ENCODE measurements around the gene AGPAT3.
A peak's percentile ranks its signal among the peaks of the same experiment; 100 is the strongest.

AGPAT3 gene

DNA sequence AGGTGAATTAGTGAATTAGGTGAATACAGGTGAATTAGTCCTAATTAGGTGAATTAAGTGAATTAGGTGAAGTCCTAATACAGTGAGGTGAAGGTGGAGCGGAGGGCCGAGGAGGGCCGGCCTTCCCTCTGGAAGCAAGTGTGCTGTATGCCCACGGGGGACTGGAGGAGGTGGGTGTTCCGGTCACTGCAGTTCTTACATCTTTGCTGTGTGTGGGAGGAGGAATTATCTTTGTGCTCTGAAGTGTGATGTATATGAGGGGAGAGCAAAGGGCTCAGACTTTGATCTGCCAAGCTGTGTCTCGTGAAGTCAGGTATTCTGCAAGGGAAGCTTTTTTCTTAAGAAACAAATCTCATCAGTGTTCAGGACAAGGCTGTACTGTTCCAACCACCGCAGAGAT lies 45.4 kb downstream of the AGPAT3 start:
- DNase-seq = no peak

DNA sequence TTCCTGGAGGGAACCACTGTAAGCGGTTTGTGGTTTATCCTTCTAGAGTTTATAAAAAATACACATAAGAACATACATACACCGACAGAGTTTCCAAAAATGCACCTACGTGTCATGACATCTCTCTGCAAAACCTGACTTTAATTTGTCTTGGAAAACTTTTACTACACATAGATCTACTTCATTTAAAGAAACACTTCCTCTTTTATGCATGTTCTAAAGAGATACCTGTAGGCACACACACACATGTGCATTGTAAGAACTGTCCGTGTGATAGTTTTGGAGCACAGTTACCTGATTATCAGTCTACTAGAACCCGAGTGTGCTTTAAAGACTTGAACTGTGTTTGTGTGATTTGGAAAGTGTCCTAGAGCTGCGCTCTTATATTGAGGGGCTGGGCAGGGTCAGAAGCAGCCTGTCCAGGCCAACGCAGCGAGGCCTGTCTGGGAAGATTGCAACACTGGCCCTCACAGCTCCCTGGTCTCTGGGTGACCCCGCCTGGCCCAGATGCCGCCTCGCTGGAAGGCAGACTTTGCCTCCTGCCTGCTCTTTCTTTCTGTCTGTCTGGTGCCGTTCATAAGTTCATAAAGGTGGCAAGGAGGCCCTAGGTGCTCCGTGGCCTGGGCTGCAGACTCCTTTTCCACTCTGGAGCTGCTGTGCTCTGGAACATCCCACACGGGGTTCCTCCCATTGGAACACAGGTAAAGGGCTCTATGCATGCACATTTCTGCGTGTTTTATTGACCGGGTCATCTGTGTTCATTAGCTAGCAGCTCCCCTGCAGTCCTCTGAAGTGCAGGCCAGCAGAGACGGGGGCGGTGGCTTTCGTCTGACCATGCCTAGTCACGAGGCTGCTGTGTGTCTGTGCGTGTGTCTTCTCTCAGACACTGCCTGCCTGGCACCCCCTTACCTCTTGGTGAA lies 46.3 kb downstream of the AGPAT3 start:
- no peak for DNase-seq

DNA sequence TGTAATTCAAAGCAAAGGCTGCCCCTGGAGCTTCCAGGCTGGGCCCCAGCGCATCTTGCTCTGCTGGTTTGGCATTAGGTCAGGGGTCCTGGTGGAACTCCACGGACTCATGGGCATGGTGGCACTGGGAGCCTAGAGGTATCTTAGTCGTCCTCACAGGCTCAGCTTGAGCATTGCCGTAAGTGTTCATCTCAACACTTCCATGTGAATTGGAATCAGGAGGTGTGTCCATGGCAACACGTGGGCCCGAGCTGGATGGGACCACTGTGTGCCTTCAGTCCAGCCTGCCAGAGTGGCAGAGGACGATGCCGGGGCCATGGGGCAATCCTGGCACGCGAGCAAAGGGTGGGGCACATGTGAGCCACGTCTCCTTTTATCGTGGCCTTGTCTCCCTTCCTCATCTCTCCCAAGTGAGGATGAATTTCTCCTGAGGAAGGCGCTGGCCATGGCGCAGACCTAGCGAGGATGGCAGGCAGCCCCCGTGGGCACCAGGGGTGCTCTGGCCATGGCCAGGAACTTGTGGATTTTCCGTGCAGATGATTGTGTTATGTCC lies 47.0 kb downstream of the AGPAT3 start:
- no peak for DNase-seq

DNA sequence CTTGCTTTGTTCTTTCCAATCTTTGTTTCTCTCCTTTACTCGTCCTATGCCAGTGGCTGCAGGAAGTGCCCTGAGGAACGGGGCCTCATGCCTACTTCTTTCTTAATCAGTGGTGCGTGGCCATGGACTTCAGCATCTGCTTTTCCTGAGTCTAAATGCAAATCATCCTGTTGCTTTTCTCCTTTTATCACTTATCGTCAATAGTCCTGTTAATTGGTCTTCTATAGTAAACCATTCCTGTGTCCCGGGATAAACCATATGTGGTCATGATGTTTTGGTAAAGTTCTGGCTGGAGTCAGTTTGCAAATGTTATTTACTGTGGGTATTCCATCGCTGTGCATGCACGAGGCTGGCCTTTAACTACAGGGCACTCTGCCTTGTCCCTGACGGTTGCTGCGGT lies 47.5 kb downstream of the AGPAT3 start:
- DNase-seq = no peak

DNA sequence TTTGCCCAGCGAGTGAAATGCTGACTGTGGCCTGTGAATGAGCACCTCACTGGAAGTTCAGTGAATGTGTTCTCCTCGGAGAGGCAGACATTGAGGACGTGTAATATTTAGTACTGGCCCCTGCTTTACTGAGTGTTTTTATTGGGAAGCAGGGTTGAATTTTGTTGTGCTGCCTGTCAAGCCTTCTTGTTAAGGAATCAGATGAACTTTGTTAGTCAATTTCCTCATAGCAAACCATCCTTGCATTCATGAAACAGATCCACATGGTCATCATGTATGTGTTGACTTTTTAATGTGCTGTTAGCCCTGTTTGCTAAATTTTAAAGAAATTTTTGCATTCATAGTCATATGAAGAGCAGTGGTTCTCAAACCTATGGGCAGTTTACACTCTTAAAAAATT lies 47.9 kb downstream of the AGPAT3 start:
- DNase-seq = no peak

DNA sequence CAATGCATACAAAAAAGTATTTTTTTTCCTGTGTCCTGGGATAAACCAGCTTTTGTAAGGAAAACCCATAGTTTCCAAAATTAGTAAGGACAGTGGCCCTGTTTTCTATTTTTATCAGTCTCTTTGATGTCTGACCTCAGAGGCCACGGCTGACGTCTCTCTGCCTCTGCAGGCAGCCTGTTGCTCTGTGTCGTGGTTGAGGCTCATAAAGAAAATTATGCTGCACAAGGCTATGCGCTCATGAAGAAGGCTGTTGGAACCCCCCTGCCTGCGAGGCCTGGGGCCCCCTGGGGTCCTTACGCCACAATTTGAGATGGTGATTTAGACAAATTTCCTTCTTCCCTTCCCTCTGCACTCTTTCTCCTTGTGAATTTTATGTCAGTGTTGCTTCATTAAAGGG lies 48.9 kb downstream of the AGPAT3 start:
- no peak for DNase-seq

DNA sequence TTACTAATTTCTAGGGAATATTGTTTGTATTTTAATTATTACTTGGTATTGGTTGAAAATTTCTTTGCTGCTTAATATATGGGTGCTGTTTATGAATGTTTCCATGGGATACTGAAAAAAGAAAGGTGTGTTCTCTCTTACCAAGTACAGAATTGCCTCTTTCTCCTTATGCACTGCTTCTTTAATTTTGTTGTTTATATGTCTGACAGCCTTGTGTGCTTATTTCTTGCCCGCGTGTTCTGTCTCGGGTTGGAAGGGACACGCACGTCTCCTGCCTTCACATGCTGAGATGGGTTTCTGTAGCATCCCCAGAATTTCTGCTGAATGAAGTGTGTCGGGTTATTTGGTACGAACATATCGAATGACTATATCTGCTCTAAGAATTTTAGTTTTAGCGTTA lies 51.1 kb downstream of the AGPAT3 start:
- no peak for DNase-seq

DNA sequence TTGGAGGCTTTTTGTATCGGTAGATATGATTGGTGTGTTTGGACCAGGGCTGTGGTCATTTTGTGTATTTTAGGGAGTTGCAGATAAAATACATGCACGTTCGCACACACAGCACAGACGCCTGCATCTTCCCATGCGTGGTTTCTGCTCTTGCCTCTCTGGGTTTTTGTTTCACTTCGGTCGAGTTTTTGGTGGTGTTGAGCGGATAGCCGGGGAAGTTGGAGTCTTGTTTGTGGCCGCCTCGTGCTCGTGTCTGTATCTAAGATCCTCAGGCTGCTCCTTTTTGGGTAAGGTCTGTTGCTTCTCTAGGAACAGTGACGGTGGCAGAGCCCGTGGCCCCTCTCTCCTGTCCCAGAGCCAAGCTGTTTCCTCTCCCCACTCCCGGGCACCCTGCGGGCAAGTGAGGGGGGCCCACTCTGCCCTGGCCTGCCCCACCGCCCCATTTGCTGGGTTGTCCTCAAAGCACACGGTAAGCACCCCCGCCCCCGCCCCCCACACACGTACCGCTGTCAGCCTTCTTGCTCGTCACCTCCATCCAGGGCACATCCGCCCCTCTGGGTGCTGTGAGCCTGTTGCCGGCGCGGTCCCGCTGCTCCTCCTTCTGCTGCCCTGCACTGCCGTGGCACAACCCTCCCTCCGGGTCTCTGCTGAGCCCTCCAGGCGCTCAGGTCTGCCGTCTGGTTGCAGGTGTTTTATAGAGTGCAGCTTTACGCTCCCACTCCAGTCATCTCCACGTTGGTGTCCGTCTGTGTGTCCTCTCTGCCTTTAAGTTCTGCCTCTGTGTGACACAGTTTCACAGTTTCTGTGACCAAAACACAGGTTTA lies 51.9 kb downstream of the AGPAT3 start:
- DNase-seq = no peak

DNA sequence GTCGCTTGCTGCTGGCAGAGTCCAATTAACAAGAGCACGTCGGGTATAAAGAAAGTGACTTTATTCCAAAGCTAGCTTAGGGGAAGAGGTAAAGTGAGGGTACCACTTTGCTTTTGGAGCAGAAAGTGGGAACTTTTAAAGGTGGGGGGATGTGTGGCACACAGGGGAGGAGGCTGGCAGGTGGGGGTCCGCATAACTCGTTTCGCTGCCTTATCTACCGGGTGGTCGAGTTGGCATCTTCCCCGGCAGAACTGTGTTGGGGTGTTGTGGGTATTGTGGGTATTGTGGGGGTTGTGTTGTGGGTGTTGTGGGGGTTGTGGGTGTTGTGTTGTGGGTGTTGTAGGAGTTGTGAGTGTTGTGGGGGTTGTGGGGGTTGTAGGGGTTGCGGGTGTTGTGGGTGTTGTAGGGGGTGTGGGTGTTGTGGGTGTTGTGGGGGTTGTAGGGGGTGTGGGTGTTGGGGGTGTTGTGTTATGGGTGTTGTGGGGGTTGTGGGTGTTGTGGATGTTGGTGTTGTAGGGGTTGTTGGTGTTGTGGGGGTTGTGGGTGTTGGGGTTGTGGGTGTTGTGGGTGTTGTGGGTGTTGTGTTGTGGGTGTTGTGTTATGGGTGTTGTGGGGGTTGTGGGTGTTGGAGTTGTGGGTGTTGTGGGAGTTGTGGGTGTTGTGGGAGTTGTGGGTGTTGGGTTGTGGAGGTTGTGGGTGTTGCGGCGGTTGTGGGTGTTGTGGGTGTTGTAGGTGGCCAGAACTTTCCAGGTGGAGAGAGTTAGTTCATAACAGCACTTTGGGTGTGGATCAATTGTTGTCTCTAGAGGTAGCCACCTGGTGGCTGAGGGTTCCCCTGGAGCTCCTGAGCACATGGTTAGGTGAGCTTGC lies 52.7 kb downstream of the AGPAT3 start:
- no peak for DNase-seq

DNA sequence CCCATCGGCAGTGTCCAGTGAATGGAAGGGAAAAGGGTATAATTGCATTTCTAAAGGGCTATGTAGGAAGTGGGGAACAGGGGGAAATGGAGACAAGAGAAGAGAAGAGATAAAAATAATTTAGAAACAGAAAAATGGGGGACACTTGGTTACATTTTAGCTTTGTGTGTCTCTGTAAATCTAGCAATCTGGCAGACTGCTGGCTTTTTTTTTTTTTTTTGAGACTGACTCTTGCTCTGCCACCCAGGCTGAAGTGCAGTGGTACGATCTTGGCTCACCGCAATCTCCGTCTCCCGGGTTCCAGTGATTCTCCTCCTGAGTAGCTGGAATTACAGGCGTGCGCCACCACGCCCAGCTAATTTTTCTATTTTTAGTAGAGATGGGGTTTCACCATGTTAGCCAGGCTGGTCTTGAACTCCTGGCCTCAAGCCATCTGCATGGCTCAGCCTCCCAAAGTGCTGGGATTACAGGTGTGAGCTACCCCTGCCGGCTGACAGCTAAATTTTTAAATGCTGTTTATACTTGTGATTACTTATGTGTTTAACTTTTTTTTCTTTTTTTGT lies 53.4 kb downstream of the AGPAT3 start:
- DNase-seq = no peak

DNA sequence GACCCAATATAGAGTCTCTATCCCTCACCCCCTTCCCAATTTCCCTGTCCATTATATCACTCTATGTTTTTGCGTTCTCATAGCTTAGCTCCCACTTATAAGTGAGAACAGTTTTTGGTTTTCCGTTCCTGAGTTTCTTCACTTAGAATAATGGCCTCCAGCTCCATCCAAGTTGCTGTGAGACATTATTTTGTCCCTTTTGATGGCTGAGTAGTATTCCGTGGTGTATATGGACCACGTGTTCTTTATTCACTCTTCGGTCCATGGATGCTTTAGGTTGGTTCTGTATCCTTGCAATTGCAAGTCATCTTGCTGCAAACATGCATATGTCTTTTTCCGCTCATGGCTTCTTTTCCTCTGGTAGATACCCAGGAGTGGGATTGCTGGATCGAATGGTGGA lies 54.3 kb downstream of the AGPAT3 start:
- no peak for DNase-seq

DNA sequence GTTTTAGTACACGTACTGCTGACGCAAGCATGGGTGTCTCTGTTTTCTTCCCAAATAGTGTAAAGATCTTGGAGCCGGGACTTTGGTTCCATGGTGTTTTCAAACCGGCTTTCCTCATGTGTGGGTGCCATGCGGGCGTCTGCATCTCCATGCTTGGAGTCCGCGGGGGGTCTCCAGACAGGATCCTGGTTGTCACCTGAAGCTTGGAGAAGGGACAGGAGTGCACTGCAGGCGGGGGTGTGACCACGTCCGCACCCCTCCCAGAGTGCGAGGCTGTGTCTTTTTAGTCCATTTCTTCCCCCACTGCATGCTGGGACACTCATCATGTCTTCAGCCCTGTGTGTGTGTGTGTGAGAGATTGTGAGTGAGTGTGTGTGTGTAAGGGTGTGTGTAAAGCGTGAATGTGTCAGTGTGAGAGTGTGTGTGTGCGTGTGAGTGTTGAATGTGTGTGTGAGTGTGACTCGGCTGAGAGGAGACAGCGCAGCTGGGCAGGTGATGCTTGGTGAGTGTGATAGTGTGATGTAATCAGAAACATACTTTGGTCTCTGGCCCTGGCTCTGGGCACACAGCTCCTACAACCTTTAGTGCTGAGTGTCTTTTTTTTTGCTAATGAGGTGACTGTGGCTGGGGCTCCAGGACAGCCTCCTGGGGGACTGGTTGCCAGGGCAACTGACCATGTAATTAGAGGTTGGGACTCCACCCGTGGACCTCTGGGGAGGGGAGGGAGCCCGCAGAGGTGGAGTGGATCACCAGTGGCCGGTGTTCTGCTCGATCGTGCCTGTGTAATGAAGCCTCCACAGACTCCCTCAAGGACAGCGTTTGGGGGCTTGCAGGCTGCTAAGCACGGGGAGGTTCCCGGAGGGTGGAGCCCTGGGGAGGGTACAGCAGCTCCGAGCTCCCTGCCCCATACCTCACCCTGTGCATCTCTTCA lies 55.1 kb downstream of the AGPAT3 start:
- DNase-seq = no peak

DNA sequence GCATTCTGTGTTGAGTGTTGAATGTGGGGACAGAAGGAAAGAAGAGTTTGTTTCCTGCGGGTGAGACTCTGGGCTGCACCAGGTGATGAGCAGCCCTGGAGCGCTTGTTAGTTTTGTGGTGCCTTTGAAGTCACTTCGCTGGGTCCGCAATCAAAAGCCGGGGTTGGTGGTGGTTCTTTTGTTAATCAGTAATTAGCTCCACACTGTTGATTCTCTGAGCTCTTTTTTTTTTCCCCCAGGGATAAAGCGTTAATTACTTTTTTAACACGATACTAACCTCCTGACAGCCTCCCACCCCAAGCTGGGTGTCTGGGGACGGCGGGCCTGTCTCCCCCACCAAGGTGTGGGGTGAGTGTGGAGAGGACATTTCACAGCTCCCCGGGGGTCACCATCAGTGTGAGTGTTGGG lies 56.6 kb downstream of the AGPAT3 start:
- DNase-seq = peak; percentile 37

DNA sequence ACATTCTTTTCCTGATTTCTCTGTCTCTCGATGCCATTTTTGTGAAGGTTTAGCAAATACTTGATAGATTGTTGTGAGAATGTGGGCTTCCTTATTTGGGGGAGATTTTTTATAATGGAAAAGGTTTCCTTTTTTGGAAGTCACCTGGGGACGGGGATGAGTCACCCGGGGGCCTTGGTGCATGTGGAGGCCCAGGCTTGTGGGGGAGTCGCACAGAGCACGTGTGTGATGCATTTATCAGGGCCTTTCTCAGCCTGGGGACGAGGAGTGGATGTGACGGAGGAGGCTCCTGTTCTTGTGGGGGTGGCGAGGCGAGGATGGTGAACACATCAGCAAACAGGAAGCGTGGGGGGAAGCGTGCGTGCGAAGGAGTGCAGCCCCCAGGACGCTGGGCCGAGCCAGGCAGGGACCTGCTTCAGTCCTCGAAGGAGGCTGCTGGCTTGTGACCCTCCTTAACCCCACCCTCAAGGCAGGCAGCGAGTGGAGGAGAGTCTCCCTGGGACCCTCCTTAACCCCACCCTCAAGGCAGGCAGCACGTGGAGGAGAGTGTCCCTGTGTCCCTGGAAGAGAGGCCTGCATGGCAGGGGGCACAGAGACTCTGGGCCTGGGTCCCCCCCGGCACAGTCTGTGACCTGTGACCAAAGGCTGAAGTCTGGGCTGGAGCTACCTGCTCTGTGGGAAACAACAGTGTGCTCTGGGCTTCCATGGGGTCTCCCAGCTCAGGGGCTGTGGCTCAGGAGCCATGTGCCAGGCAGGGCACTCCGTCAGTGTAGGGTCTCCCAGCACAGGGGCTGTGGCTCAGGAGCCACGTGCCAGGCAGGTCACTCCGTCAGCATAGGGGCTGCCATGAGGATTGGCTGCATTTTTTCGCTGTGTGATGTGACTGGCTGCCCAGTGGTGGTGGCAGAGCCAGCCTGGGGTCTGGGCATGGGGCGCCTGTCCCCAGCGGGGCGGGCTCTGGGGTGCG lies 57.2 kb downstream of the AGPAT3 start:
- no peak for DNase-seq

DNA sequence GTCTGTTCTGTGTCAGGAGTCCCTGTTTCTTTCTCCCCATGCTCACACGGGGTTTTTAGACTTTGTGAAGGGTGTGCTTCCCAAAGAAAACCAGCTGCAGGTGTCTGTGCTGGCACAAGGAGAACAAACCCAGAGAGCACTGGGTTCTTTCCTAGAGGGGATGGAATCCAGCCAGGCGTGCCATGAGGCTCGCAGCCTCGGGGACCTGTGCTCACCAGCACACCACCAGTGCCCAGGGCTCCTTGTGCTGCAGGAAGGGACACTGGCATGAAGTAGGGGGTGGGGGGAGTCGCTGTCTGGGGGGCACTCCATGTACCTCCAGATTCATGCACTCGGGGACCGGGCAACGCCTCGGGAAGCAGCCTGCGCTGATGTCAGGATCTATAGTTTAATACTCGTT lies 57.9 kb downstream of the AGPAT3 start:
- no peak for DNase-seq

DNA sequence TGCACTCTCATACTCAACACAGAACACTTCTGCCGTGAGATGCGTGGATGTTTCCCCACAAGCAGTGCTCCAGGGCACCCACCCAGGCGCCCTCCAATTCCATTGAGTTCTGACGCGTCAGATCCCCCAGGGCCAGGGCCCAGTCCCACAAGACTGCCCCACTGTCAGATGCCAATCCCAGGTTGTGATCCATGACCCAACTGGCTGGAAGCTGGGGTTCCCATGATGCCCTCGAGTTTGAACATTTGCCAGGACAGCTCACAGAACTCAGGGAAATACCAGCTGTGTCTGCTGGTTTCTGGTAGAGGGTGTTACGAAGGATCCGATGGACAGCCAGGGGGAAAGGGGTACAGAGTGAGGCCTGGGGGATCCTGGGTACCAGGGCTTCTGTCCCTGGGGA lies 58.4 kb downstream of the AGPAT3 start:
- no peak for DNase-seq

DNA sequence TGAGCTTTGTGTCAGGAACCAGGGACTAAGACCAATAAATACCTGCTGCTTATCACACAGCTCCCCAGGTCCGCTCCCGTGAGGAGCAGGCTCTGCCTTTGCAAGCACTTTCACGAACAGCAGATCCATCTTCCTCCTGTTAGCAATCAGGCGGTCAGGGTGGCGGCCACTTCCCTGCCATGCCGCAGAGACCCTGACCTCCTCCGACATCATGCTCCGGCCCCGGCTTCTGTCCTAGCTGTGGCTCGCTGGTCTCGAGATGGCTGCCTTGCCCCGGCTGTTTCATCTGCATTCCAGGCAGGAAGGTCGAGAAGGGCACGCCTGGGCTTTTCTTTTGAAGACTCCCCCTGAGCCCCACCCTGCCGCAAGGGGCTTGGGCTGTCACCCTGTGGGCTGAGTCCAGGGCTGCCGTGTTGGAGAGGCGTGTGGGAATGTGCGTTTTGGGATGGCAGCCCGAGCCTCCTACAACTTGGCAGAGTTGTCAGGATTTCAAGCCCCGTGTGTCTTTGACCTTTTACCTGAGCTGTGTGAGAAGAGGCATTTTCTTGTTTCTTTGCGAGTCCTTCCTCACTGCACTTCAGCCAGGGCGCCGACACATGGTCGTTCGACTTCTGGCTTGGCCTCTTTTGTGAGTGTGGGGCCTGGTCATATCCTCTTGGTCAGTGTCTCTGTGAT lies 59.5 kb downstream of the AGPAT3 start:
- no peak for DNase-seq

DNA sequence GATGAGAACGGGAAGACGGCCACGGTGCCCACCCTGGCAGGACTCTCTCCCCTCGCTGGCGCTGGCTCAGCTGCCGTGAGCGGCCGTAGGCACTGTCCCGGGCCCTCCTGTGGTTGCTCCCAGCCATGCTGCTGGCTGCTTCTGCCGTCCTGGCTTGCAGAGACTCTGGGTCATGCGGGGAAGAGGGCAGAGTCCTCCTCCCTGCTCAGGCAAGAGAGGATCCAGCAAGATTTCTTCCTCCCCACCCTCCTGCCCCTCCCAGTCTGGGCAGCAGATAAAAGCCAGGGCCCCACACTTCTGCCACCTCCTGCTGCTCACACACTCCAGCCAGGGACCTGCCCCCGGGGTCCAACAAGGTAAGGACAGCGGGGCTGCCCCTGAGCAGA lies 60.1 kb downstream of the AGPAT3 start:
- DNase-seq = no peak

DNA sequence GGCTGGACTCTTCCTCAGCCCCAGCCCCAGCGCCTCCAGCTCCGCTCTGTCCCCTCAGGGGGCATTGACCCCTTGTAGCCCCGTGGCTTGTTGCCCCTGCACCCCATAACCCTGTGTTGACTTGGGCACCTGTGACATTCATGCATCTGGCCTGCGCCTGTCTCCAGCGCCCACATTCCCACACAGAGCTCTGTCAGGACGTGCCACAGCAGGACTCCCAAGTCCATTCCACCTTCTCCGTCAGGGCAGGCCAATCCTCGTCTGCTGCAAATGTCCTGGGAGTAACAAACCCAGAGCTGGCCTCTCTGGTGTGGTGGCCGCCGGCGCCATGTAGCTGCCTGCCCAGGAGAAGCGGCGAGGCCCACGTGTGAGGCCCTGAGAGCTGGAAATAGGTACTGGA lies 60.6 kb downstream of the AGPAT3 start:
- DNase-seq = no peak

DNA sequence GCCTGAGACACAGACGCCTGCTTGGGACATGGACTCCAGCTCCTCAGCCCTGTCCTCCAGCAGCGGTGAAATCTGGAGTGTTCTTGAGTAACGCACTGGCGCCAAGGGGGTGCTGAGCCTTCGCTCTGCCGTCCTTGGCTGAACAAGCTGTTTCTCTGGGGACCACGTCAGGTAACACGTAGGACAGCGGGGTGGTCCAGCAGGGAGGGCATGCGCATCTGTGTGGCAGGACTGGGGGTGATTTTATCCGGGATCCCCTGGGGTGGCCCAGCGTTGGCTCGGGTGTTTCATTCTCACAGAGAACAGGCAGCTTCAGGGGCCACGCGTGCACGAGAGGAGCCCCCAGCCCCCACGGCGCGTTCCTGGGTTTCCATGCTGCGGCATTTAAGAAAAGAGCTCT lies 61.2 kb downstream of the AGPAT3 start:
- DNase-seq = no peak
